K562 (cell line): ENCODE results near the gene DOK1. TPM values are rescaled to one million over a fixed set of nuclear protein-coding genes. Genes with fewer than 3 reads are reported as not detected.

Source experiments
- DACH1 ChIP-seq: fragments of 450-650 bp; IDR thresholded peaks from 2 replicates; pipeline ENCODE4 v1.6.1; 2018; ENCODE audit not compliant: partially characterized antibody
- GTF2E2 ChIP-seq: fragments of 200-800 bp; sonication (Bioruptor generic); IDR thresholded peaks from 2 replicates; pipeline ENCODE4 v1.6.1; 2016; ENCODE audit warnings: missing genetic modification characterization, missing compliant biosample characterization
- HLTF ChIP-seq: fragments of 450-650 bp; IDR thresholded peaks from 2 replicates; pipeline ENCODE4 v1.6.1; 2016
- MTA1 ChIP-seq: fragments of 450-650 bp; IDR thresholded peaks from 2 replicates; pipeline ENCODE4 v1.6.1; 2017; ENCODE audit warnings: borderline replicate concordance
- NELFE ChIP-seq: IDR thresholded peaks from 2 replicates; pipeline ENCODE4 v1.6.1; 2011; ENCODE audit warnings: mild to moderate bottlenecking; ENCODE audit not compliant: insufficient read depth, insufficient read length
- RBM39 ChIP-seq: fragments of 200-400 bp; formaldehyde crosslinking; optimal IDR thresholded peaks from 2 replicates; pipeline ENCODE3; 2018; ENCODE audit warnings: low read depth, low read length
- RNF2 ChIP-seq: sonication (generic); IDR thresholded peaks from 2 replicates; pipeline ENCODE4 v1.6.1; 2016
- U2AF2 ChIP-seq: fragments of 200-400 bp; formaldehyde crosslinking; optimal IDR thresholded peaks from 2 replicates; pipeline ENCODE3; 2017; ENCODE audit warnings: low read depth, mild to moderate bottlenecking, low read length
- XRCC4 ChIP-seq: IDR thresholded peaks from one replicate; pipeline ENCODE4 v1.6.1; 2011; ENCODE audit not compliant: insufficient read depth, insufficient read length; ENCODE audit errors: extremely low read depth
- ZNF184 ChIP-seq: sonication (generic); formaldehyde crosslinking; IDR thresholded peaks from 2 replicates; pipeline ENCODE4 v1.5.0; 2020; ENCODE audit warnings: missing genetic modification reagents
- polyA plus RNA-seq, 8 experiments: library from polyadenylated mRNA; depleted of rRNA in 4 of 8; stranded (reverse) in 5 of 8; unstranded in 3 of 8; fragments of >200 nt; fragmentation: Nextera tagmentation in 2 of 8; fragmentation: Illumina TruSeq in 1 of 8; extraction: Ambion mirVana in 2 of 8; extraction: Trizol in 1 of 8; gene quantifications; 2 replicates each; pipeline versions ENCODE4 v1.2.1 to v1.2.3, GENCODE V29; 2011 to 2014; ENCODE audit warnings: inconsistent platforms in 1 of 8, missing spikeins in 1 of 8
- total RNA-seq, 7 experiments: library from RNA; depleted of rRNA in 6 of 7; stranded (reverse); fragments of >200 nt in 6 of 7; fragmentation: Illumina TruSeq in 2 of 7; extraction: Trizol in 2 of 7; gene quantifications; 2 replicates each; pipeline versions ENCODE4 v1.2.1 to v1.2.3, GENCODE V29; 2011 to 2021; ENCODE audit warnings: low replicate concordance in 1 of 7
- TF ChIP-seq, protein P1 (sequence below): fragments of 200-600 bp; sonication (generic); IDR thresholded peaks from one replicate; pipeline ENCODE4 v1.6.1; 2012; ENCODE audit warnings: mild to moderate bottlenecking, low read depth, low read length, inconsistent platforms
- TF ChIP-seq, protein P2 (sequence below): IDR thresholded peaks from 2 replicates; pipeline ENCODE4 v1.6.1; 2011; ENCODE audit warnings: borderline replicate concordance, low read depth, mild to moderate bottlenecking, moderate library complexity, low read length; ENCODE audit not compliant: insufficient read depth, poor library complexity, severe bottlenecking

The DOK1 gene
- total and polyA plus RNA-seq, 9 of the 15 experiments (the other 6 are each of a cell fraction or from before 2014, with no cell fraction given), result 0.59 to 36.4 (median 16.1) TPM

DNA sequence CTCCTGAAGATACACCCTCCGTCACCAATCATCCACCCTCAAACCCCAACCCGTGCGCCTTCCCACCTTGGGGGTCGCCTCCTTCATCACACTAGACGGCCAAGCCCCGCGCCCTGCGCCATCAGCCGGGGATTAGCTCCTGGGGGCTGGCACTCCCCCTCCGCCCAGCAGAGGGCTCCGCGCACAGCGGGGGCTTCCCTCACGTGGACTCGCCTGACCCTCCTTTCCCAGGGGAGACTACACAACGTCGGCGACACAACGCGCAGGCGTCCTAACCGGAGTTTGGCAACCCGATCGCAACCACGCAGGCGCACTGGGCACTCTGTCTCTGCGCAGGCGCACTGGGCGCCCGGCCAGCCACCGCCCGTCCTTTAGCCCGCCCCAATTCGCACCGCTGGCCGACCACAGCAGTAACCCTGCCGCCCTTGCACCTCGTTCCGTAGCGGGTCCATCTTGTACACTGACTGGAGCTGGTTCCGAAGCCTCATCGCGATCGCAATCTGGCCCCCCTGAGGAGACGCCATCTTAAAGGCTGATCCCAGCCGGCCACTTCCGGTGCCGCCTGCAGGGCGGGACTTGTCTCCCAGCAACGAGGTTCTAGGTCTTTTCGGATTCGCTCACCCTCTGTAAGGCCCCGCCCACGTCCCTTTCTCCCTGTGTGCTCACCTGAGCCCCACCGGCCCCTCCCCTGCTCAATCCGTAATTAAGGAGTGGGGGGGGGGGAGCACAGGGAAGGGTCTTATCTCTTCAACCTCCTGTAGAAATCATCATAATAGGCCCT lies 47.2 kb upstream of the DOK1 start, which contains the start of gene PCGF1 (continued):
- TF ChIP-seq, protein P1, sequence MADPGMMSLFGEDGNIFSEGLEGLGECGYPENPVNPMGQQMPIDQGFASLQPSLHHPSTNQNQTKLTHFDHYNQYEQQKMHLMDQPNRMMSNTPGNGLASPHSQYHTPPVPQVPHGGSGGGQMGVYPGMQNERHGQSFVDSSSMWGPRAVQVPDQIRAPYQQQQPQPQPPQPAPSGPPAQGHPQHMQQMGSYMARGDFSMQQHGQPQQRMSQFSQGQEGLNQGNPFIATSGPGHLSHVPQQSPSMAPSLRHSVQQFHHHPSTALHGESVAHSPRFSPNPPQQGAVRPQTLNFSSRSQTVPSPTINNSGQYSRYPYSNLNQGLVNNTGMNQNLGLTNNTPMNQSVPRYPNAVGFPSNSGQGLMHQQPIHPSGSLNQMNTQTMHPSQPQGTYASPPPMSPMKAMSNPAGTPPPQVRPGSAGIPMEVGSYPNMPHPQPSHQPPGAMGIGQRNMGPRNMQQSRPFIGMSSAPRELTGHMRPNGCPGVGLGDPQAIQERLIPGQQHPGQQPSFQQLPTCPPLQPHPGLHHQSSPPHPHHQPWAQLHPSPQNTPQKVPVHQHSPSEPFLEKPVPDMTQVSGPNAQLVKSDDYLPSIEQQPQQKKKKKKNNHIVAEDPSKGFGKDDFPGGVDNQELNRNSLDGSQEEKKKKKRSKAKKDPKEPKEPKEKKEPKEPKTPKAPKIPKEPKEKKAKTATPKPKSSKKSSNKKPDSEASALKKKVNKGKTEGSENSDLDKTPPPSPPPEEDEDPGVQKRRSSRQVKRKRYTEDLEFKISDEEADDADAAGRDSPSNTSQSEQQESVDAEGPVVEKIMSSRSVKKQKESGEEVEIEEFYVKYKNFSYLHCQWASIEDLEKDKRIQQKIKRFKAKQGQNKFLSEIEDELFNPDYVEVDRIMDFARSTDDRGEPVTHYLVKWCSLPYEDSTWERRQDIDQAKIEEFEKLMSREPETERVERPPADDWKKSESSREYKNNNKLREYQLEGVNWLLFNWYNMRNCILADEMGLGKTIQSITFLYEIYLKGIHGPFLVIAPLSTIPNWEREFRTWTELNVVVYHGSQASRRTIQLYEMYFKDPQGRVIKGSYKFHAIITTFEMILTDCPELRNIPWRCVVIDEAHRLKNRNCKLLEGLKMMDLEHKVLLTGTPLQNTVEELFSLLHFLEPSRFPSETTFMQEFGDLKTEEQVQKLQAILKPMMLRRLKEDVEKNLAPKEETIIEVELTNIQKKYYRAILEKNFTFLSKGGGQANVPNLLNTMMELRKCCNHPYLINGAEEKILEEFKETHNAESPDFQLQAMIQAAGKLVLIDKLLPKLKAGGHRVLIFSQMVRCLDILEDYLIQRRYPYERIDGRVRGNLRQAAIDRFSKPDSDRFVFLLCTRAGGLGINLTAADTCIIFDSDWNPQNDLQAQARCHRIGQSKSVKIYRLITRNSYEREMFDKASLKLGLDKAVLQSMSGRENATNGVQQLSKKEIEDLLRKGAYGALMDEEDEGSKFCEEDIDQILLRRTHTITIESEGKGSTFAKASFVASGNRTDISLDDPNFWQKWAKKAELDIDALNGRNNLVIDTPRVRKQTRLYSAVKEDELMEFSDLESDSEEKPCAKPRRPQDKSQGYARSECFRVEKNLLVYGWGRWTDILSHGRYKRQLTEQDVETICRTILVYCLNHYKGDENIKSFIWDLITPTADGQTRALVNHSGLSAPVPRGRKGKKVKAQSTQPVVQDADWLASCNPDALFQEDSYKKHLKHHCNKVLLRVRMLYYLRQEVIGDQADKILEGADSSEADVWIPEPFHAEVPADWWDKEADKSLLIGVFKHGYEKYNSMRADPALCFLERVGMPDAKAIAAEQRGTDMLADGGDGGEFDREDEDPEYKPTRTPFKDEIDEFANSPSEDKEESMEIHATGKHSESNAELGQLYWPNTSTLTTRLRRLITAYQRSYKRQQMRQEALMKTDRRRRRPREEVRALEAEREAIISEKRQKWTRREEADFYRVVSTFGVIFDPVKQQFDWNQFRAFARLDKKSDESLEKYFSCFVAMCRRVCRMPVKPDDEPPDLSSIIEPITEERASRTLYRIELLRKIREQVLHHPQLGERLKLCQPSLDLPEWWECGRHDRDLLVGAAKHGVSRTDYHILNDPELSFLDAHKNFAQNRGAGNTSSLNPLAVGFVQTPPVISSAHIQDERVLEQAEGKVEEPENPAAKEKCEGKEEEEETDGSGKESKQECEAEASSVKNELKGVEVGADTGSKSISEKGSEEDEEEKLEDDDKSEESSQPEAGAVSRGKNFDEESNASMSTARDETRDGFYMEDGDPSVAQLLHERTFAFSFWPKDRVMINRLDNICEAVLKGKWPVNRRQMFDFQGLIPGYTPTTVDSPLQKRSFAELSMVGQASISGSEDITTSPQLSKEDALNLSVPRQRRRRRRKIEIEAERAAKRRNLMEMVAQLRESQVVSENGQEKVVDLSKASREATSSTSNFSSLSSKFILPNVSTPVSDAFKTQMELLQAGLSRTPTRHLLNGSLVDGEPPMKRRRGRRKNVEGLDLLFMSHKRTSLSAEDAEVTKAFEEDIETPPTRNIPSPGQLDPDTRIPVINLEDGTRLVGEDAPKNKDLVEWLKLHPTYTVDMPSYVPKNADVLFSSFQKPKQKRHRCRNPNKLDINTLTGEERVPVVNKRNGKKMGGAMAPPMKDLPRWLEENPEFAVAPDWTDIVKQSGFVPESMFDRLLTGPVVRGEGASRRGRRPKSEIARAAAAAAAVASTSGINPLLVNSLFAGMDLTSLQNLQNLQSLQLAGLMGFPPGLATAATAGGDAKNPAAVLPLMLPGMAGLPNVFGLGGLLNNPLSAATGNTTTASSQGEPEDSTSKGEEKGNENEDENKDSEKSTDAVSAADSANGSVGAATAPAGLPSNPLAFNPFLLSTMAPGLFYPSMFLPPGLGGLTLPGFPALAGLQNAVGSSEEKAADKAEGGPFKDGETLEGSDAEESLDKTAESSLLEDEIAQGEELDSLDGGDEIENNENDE, result no peak
- TF ChIP-seq RBM39 (no peak), DACH1 (no peak), MTA1 (no peak), U2AF2 (no peak), GTF2E2 (tag) (no peak), RNF2 (no peak), ZNF184 (CRISPR knock-in tag) (no peak), XRCC4 (no peak), NELFE (no peak), HLTF (0 out of 2 replicates have a peak, but pooled peaks have one; percentile 50)
- TF ChIP-seq, protein P2, sequence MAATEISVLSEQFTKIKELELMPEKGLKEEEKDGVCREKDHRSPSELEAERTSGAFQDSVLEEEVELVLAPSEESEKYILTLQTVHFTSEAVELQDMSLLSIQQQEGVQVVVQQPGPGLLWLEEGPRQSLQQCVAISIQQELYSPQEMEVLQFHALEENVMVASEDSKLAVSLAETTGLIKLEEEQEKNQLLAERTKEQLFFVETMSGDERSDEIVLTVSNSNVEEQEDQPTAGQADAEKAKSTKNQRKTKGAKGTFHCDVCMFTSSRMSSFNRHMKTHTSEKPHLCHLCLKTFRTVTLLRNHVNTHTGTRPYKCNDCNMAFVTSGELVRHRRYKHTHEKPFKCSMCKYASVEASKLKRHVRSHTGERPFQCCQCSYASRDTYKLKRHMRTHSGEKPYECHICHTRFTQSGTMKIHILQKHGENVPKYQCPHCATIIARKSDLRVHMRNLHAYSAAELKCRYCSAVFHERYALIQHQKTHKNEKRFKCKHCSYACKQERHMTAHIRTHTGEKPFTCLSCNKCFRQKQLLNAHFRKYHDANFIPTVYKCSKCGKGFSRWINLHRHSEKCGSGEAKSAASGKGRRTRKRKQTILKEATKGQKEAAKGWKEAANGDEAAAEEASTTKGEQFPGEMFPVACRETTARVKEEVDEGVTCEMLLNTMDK, result peak; percentile 88
